Upper lobe of right lung (tissue), 1 donor: ENCODE measurements around the gene STAG2. TPM values are rescaled to one million over a fixed set of nuclear protein-coding genes. Genes with fewer than 3 reads are reported as not detected.

Experiments
- ATAC-seq: fragments of 200-7000 bp; cut with Tn5 transposase; one replicate; pipeline ENCODE4 v1.9.1; 2020; ENCODE audit warnings: mild to moderate bottlenecking, moderate library complexity
- DNase-seq: peaks from one replicate; pipeline ENCODE4 v3.0.0-alpha.2; 2020
- H3K27ac ChIP-seq: fragments of 200-600 bp; one replicate; pipeline ENCODE4 v1.8.0; 2022
- H3K27me3 ChIP-seq: fragments of 200-600 bp; one replicate; pipeline ENCODE4 v1.8.0; 2022; ENCODE audit warnings: mild to moderate bottlenecking
- H3K36me3 ChIP-seq: fragments of 200-600 bp; one replicate; pipeline ENCODE4 v1.8.0; 2022
- H3K4me1 ChIP-seq: fragments of 200-600 bp; one replicate; pipeline ENCODE4 v1.8.0; 2022
- H3K4me3 ChIP-seq: fragments of 200-600 bp; one replicate; pipeline ENCODE4 v1.8.0; 2022; ENCODE audit warnings: mild to moderate bottlenecking
- H3K9me3 ChIP-seq: fragments of 200-600 bp; one replicate; pipeline ENCODE4 v1.8.0; 2022
- intact Hi-C: fragments of 100-400 bp; cut with DNase I; formaldehyde crosslinking; loops from one replicate; pipeline ENCODE4 v1.11.0; 2022
- total RNA-seq: library from RNA; stranded (reverse); fragmentation: NEBNext Ultra II Directional; extraction: Animal tissue kit (Norgen Biotek cat#: 25700); gene quantifications from one replicate; pipeline ENCODE4 v1.2.1, GENCODE V29; 2021
- TF ChIP-seq, protein P1 (sequence below): fragments of 200-600 bp; IDR thresholded peaks from one replicate; pipeline ENCODE4 v1.8.0; 2022; ENCODE audit warnings: antibody characterized with exemption
- donor health status: DM: no; HTN: yes; CAD: no; lungs with severe emphysema.

Gene STAG2
- total RNA-seq, 1 donor from 2014 or later: 71.4 TPM

DNA sequence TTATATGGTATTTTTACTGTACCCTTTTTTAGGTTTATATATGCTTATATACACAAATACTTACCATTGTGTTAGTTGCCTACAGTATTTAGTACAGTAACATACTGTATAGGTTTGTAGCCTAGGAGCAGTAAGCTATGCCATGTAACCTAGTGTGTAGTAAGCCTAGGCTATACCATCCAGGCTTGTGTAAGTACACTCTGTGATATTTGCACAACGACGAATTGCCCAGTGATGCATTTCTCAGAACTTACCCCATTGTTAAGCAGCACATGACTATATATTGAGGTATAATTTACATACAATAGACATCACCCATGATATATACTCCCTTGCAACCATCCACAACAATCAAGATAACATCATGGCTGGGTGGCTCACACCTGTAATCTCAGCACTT, 40.1 kb downstream of the STAG2 start:
- H3K4me3 ChIP-seq: no peak overlapping the region
- intact Hi-C loops: no loop called here
- no peaks in the 10 kb centered on the region for H3K36me3 ChIP-seq
- TF ChIP-seq, protein P1, sequence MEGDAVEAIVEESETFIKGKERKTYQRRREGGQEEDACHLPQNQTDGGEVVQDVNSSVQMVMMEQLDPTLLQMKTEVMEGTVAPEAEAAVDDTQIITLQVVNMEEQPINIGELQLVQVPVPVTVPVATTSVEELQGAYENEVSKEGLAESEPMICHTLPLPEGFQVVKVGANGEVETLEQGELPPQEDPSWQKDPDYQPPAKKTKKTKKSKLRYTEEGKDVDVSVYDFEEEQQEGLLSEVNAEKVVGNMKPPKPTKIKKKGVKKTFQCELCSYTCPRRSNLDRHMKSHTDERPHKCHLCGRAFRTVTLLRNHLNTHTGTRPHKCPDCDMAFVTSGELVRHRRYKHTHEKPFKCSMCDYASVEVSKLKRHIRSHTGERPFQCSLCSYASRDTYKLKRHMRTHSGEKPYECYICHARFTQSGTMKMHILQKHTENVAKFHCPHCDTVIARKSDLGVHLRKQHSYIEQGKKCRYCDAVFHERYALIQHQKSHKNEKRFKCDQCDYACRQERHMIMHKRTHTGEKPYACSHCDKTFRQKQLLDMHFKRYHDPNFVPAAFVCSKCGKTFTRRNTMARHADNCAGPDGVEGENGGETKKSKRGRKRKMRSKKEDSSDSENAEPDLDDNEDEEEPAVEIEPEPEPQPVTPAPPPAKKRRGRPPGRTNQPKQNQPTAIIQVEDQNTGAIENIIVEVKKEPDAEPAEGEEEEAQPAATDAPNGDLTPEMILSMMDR: no peak
- no peaks in the 10 kb centered on the region for H3K4me1 ChIP-seq
- no peaks in the 10 kb centered on the region for H3K27me3 ChIP-seq
- DNase-seq: no peak
- no peak for ATAC-seq
- no peaks in the 10 kb centered on the region for H3K9me3 ChIP-seq
- no peak overlapping the region for H3K27ac ChIP-seq

DNA sequence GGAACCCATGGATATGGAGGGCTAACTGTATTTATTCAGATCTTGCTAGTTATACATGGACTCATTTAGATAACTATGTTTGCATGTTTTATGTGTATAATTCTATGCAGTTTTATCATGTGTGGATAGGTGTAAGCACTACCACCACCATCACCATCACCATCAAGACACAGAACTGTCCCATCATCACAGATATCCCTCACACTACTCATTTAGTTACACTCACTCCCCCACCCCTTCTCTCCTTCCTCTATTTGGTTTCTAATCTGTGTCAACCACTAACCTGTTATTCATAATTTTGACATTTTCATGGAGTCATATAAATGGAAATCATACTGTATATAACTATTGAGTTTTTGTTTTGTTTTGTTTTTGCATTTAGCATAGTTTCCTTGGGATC, 43.7 kb downstream of the STAG2 start:
- H3K4me3 ChIP-seq: no peak overlapping the region
- DNase-seq: no peak
- no peak overlapping the region for H3K27ac ChIP-seq
- H3K9me3 ChIP-seq: no peaks in the 10 kb centered on the region
- intact Hi-C loops: no loop called here
- TF ChIP-seq, protein P1: no peak
- no peaks in the 10 kb centered on the region for H3K27me3 ChIP-seq
- H3K36me3 ChIP-seq: no peaks in the 10 kb centered on the region
- no peaks in the 10 kb centered on the region for H3K4me1 ChIP-seq
- ATAC-seq: no peak

- H3K4me1 ChIP-seq: no peaks in the 10 kb centered on the region
- H3K36me3 ChIP-seq: no peaks in the 10 kb centered on the region
- intact Hi-C loops: no loop called here
- H3K27ac ChIP-seq: no peak overlapping the region
- no peaks in the 10 kb centered on the region for H3K9me3 ChIP-seq
- H3K4me3 ChIP-seq: no peak overlapping the region
- ATAC-seq: no peak
- TF ChIP-seq, protein P1: no peak
- H3K27me3 ChIP-seq: no peaks in the 10 kb centered on the region
- DNase-seq: no peak
These were observed 48.7 kb downstream of the STAG2 start for GRCh38 chrX:124010157-124010556.

GRCh38 chrX:124010566-124010965, 49.1 kb downstream of the STAG2 start:
- Histone ChIP-seq H3K4me3 (no peak overlapping the region), H3K9me3 (no peaks in the 10 kb centered on the region), H3K27ac (no peak overlapping the region), H3K36me3 (no peaks in the 10 kb centered on the region), H3K4me1 (no peaks in the 10 kb centered on the region), H3K27me3 (no peaks in the 10 kb centered on the region)
- DNase-seq: no peak
- intact Hi-C loops: no loop called here
- no peak for ATAC-seq
- TF ChIP-seq, protein P1: no peak

DNA sequence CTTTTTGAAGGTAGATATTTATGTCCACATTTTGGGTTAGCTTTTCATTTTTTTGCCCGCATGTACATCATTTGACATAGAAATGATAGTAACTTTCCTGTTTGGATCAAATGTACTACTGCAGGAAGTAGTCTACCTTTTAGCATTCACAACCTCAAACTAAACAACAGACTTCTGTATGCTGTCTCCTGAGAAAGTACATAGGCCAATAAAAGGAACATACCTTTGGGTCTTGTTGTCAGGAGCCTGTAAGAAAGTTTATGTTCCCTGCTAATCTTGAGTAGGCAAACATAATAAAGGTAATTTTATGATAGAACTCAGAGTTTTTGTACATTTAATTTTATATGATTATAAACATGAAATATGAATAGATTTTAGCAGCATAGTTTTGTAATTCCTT, 54.2 kb downstream of the STAG2 start:
- no peak for DNase-seq
- intact Hi-C loops: no loop called here

More for the DNA sequence above, 54.2 kb downstream of the STAG2 start:
- Histone ChIP-seq H3K27me3 (no peaks in the 10 kb centered on the region), H3K27ac (no peak overlapping the region), H3K36me3 (no peaks in the 10 kb centered on the region), H3K4me3 (no peak overlapping the region), H3K9me3 (no peaks in the 10 kb centered on the region), H3K4me1 (no peaks in the 10 kb centered on the region)
- no peak for ATAC-seq
- TF ChIP-seq, protein P1: no peak
